ENCODE results near the gene PGS1. TPM values are rescaled to one million over a fixed set of nuclear protein-coding genes. Genes with fewer than 3 reads are reported as not detected.

Gene PGS1
- total RNA-seq, 1 donor from 2014 or later, result 45.2 TPM

GRCh38 chr17:78425429-78425828, 47.0 kb downstream of the PGS1 start:
- H3K27me3 Mint-ChIP-seq (ENCODE audit: insufficient read depth, low read depth), result peaks cover 10% of the 10 kb centered on the region
- peaks cover 17% of the 10 kb centered on the region for H3F3A ChIP-seq (ENCODE audit: low read depth)
- no peak overlapping the region for H3K4me2 ChIP-seq
- no peak overlapping the region for H3K9ac ChIP-seq
- no peak overlapping the region for H2AFZ ChIP-seq (replicated peaks)
- H3K4me3 ChIP-seq, result no peak overlapping the region
- DNase-seq (ENCODE audit: low spot score), result no peak
- H3K27ac ChIP-seq, result no peak overlapping the region
- peaks cover 3% of the 10 kb centered on the region for H3K79me2 ChIP-seq (ENCODE audit: low read depth)
- H3K27me3 ChIP-seq, result no peaks in the 10 kb centered on the region
- H3K27ac Mint-ChIP-seq, result no peak overlapping the region
- no peaks in the 10 kb centered on the region for H3K9me3 ChIP-seq (ENCODE audit: low read depth)
- H3K4me3 Mint-ChIP-seq, result no peak overlapping the region
- H3K36me3 Mint-ChIP-seq, result peaks cover 25% of the 10 kb centered on the region
- no peaks in the 10 kb centered on the region for H3K4me1 ChIP-seq
- no peaks in the 10 kb centered on the region for H3K9me3 Mint-ChIP-seq
- TF ChIP-seq CTCF (IDR thresholded peaks at IDR 0.05) (no peak), EZH2 (IDR thresholded peaks at IDR 0.05) (no peak), EZH2phosphoT487 (IDR thresholded peaks at IDR 0.05) (no peak)
- H4K20me1 ChIP-seq (ENCODE audit: low read depth), result peaks cover 7% of the 10 kb centered on the region
- no peaks in the 10 kb centered on the region for H3K36me3 ChIP-seq
- peaks cover 2% of the 10 kb centered on the region for H3K4me1 Mint-ChIP-seq

GRCh38 chr17:78426293-78426879, 47.9 kb downstream of the PGS1 start:
- Mint-ChIP-seq H3K4me3 (no peak overlapping the region), H3K4me1 (peaks cover 5% of the 10 kb centered on the region), H3K27ac (no peak overlapping the region), H3K9me3 (no peaks in the 10 kb centered on the region), H3K36me3 (peaks cover 22% of the 10 kb centered on the region), H3K27me3 (ENCODE audit: insufficient read depth, low read depth) (peaks cover 8% of the 10 kb centered on the region)
- no peaks in the 10 kb centered on the region for H3K36me3 ChIP-seq
- H3K27me3 ChIP-seq, result no peaks in the 10 kb centered on the region
- no peak overlapping the region for H3K27ac ChIP-seq
- no peaks in the 10 kb centered on the region for H3K4me1 ChIP-seq
- peaks cover 14% of the 10 kb centered on the region for H3F3A ChIP-seq (ENCODE audit: low read depth)
- H3K79me2 ChIP-seq (ENCODE audit: low read depth), result peaks cover 3% of the 10 kb centered on the region
- H2AFZ ChIP-seq (replicated peaks), result no peak overlapping the region
- H3K4me3 ChIP-seq, result no peak overlapping the region
- H3K9ac ChIP-seq, result no peak overlapping the region
- no peak for DNase-seq (ENCODE audit: low spot score)
- TF ChIP-seq CTCF (IDR thresholded peaks at IDR 0.05), result no peak
- no peak for TF ChIP-seq EZH2phosphoT487 (IDR thresholded peaks at IDR 0.05)
- TF ChIP-seq EZH2 (IDR thresholded peaks at IDR 0.05), result no peak
- no peaks in the 10 kb centered on the region for H3K9me3 ChIP-seq (ENCODE audit: low read depth)
- H3K4me2 ChIP-seq, result no peak overlapping the region
- peaks cover 5% of the 10 kb centered on the region for H4K20me1 ChIP-seq (ENCODE audit: low read depth)

- Histone ChIP-seq H3K4me3 (no peak overlapping the region), H3K36me3 (no peaks in the 10 kb centered on the region), H3K79me2 (ENCODE audit: low read depth) (peaks cover 3% of the 10 kb centered on the region), H4K20me1 (ENCODE audit: low read depth) (no peaks in the 10 kb centered on the region), H3F3A (ENCODE audit: low read depth) (peaks cover 12% of the 10 kb centered on the region), H3K4me2 (no peak overlapping the region), H3K27ac (no peak overlapping the region), H3K4me1 (no peaks in the 10 kb centered on the region), H3K9me3 (ENCODE audit: low read depth) (no peaks in the 10 kb centered on the region), H2AFZ (replicated peaks) (no peak overlapping the region), H3K9ac (no peak overlapping the region), H3K27me3 (no peaks in the 10 kb centered on the region)
- Mint-ChIP-seq H3K4me3 (no peak overlapping the region), H3K36me3 (peaks cover 21% of the 10 kb centered on the region), H3K27ac (no peak overlapping the region), H3K27me3 (ENCODE audit: insufficient read depth, low read depth) (peaks cover 9% of the 10 kb centered on the region), H3K4me1 (peaks cover 8% of the 10 kb centered on the region), H3K9me3 (no peaks in the 10 kb centered on the region)
- TF ChIP-seq EZH2phosphoT487 (IDR thresholded peaks at IDR 0.05), result no peak
- no peak for TF ChIP-seq EZH2 (IDR thresholded peaks at IDR 0.05)
- TF ChIP-seq CTCF (IDR thresholded peaks at IDR 0.05), result no peak
- no peak for DNase-seq (ENCODE audit: low spot score)
Measured at GRCh38 chr17:78427140-78427539, 48.7 kb downstream of the PGS1 start.
